Astrocyte of the cerebellum (primary cell): ENCODE measurements around the gene GLIPR1.
"Not testable (repeated sequence)": the region's sequence is repeated elsewhere in the genome, so short reads cannot be mapped to it uniquely, and the experiment has no call there.

Experiments used
- DNase-seq: peaks from one replicate; pipeline ENCODE4 v3.0.0-alpha.2; 2011; ENCODE audit warnings: low read depth
- H3K4me3 ChIP-seq: 2 replicates; pipeline ENCODE4 v1.5.1; 2011; ENCODE audit warnings: mild to moderate bottlenecking, low read depth, low read length, moderate library complexity
- CTCF ChIP-seq: IDR thresholded peaks from 2 replicates; pipeline ENCODE4 v1.5.1; 2012; ENCODE audit warnings: low read length, low read depth, moderate library complexity, mild to moderate bottlenecking; ENCODE audit errors: missing control alignments
- in situ Hi-C: cut with HindIII; loops from 2 replicates; pipeline ENCODE4 v1.10.0; 2017; ENCODE audit warnings: low sequenced_read_pairs

Gene GLIPR1

GRCh38 chr12:75443709-75444108, 36.8 kb upstream of the GLIPR1 start:
- in situ Hi-C loops: no loop called here
- H3K4me3 ChIP-seq: no peak overlapping the region
- DNase-seq: no peak
- TF ChIP-seq CTCF: no peak

GRCh38 chr12:75444429-75445136, 36.0 kb upstream of the GLIPR1 start:
- no peak overlapping the region for H3K4me3 ChIP-seq
- DNase-seq: no peak
- no peak for TF ChIP-seq CTCF
- in situ Hi-C loops: no loop called here

- in situ Hi-C loops, H3K4me3 ChIP-seq, DNase-seq: not testable (repeated sequence)
Measured at GRCh38 chr12:75445137-75445507, 35.4 kb upstream of the GLIPR1 start.

- H3K4me3 ChIP-seq: no peak overlapping the region
- no peak for TF ChIP-seq CTCF
- in situ Hi-C loops: no loop called here
- peak; percentile 29 for DNase-seq
Measured at GRCh38 chr12:75446857-75447256, 33.7 kb upstream of the GLIPR1 start.

- no peak for TF ChIP-seq CTCF
- no peak for DNase-seq
- in situ Hi-C loops: no loop called here
- no peak overlapping the region for H3K4me3 ChIP-seq
Measured at GRCh38 chr12:75447691-75448393, 32.7 kb upstream of the GLIPR1 start.

- peak; percentile 5 for DNase-seq
- H3K4me3 ChIP-seq: no peak overlapping the region
- in situ Hi-C loops: no loop called here
- no peak for TF ChIP-seq CTCF
Measured at GRCh38 chr12:75452675-75453330, 27.8 kb upstream of the GLIPR1 start.

- H3K4me3 ChIP-seq: no peak overlapping the region
- no peak for DNase-seq
- in situ Hi-C loops: no loop called here
- TF ChIP-seq CTCF: no peak
Measured at GRCh38 chr12:75455839-75456238, 24.7 kb upstream of the GLIPR1 start.
